ENCODE data around the gene PTGES3. TPM values are rescaled to one million over a fixed set of nuclear protein-coding genes. Genes with fewer than 3 reads are reported as not detected.

Gene PTGES3
- total and polyA plus RNA-seq, 2 experiments from 2014 or later, result 82.2 to 210 TPM

DNA sequence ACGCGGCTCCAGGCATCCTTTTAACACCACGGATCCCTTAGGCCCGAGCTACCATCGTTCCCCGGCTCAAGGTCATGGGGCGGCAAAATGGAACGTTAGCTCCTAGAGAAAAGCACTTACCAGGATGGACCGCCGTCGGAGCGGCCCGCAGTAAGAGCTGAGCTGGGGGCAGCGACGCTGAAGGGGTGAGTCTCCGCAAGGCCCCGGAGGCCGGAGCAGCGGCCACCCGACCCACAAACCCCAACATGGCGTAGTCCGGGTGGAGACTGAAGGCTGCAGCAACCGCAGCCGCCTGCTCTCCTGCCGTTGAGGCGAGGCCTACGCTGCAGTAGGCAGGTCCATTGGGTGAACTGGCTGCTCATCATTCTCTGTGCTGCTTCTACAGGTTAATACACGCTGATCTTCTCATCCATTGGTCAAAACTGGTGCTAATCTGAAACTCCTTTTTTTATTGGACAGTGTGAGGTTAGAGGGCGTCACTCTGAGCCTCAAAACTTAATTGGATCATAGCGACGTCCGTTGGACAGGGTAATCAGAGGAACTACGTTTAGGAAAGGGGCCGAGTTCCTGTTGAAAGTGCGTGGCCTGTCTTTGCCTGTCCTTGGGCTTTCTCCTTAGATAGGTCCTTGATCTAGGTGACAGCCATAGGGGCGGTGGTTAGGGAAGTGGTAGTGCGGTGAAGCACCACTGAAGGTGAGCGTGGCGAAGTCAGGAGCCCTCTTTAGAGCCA is 42.2 kb downstream of the PTGES3 start, which contains the start of gene ATP5F1B:
ATP5F1B (minus strand) TSS at position 268 of the 730 bp plus-strand sequence; CDS start at position 247, 21 bp downstream.
- Histone ChIP-seq H3K27me3 (no peaks in the 10 kb centered on the region), H3K9me3 (ENCODE audit: low read depth) (no peaks in the 10 kb centered on the region), H3K4me3 (peak within 1 kb of the TSS; percentile 90), H3K27ac (peak within 1 kb of the TSS; percentile 91), H3K4me1 (ENCODE audit: low read depth) (peaks cover 17% of the 10 kb centered on the region), H3K36me3 (peaks cover 37% of the 10 kb centered on the region)
- TF ChIP-seq, protein P1, sequence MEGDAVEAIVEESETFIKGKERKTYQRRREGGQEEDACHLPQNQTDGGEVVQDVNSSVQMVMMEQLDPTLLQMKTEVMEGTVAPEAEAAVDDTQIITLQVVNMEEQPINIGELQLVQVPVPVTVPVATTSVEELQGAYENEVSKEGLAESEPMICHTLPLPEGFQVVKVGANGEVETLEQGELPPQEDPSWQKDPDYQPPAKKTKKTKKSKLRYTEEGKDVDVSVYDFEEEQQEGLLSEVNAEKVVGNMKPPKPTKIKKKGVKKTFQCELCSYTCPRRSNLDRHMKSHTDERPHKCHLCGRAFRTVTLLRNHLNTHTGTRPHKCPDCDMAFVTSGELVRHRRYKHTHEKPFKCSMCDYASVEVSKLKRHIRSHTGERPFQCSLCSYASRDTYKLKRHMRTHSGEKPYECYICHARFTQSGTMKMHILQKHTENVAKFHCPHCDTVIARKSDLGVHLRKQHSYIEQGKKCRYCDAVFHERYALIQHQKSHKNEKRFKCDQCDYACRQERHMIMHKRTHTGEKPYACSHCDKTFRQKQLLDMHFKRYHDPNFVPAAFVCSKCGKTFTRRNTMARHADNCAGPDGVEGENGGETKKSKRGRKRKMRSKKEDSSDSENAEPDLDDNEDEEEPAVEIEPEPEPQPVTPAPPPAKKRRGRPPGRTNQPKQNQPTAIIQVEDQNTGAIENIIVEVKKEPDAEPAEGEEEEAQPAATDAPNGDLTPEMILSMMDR (IDR thresholded peaks at IDR 0.05; ENCODE audit: low read depth, low read length), result no peak
- DNase-seq (ENCODE audit: low read depth in 1 of 2, low spot score in 1 of 2), result peak; percentile 97 to 100

GRCh38 chr12:56645201-56645716 is 42.8 kb downstream of the PTGES3 start:
- Histone ChIP-seq H3K9me3 (ENCODE audit: low read depth) (no peaks in the 10 kb centered on the region), H3K36me3 (peaks cover 43% of the 10 kb centered on the region), H3K27ac (peak overlapping the region; percentile 82), H3K27me3 (no peaks in the 10 kb centered on the region), H3K4me1 (ENCODE audit: low read depth) (peaks cover 17% of the 10 kb centered on the region), H3K4me3 (peak overlapping the region; percentile 90)
- TF ChIP-seq, protein P1 (IDR thresholded peaks at IDR 0.05; ENCODE audit: low read depth, low read length), result no peak
- peak; percentile 19 to 21 for DNase-seq (ENCODE audit: low read depth in 1 of 2, low spot score in 1 of 2)

DNA sequence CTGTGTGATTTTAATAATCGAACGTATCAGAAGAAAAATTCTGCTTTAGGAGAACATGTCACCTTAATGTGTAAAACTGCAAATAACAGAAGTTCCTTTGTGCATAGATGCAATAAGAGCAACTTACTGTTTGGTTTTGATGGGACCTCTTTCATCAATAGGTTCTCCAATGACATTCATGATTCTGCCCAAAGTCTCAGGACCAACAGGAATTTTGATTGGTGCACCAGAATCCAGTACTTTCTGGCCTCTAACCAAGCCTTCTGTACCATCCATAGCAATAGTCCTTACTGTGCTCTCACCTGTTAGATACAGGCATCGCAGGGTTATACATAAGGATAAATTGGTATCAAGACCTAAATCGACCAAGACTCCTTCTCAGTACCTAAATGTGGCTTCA is 43.4 kb downstream of the PTGES3 start:
- TF ChIP-seq, protein P1 (IDR thresholded peaks at IDR 0.05; ENCODE audit: low read depth, low read length), result no peak
- Histone ChIP-seq H3K27me3 (no peaks in the 10 kb centered on the region), H3K4me1 (ENCODE audit: low read depth) (peaks cover 17% of the 10 kb centered on the region), H3K9me3 (ENCODE audit: low read depth) (no peaks in the 10 kb centered on the region), H3K36me3 (peaks cover 48% of the 10 kb centered on the region), H3K4me3 (peak overlapping the region; percentile 90), H3K27ac (no peak overlapping the region)
- DNase-seq (ENCODE audit: low read depth in 1 of 2, low spot score in 1 of 2), result peak in 1 of 2 donors; percentile 11

DNA sequence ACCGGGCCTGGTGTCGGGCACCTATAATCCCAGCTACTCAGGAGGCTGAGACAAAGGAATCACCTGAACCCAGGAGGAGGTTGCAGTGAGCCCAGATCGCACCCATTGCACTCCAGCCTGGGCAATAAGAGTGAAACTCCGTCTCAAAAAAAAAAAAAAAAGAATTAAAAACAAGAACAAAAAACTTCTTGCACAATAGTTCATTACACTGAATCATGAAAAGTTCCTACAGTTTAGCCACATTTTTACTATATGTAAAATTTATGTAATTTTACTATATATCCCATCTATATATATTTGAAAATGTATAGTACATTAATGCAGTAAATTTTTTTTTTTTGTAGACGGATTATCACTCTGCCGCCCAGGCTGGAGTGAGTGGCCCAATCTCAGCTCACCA is 46.9 kb downstream of the PTGES3 start:
- TF ChIP-seq, protein P1 (IDR thresholded peaks at IDR 0.05; ENCODE audit: low read depth, low read length), result no peak
- H3K9me3 ChIP-seq (ENCODE audit: low read depth), result no peaks in the 10 kb centered on the region
- no peaks in the 10 kb centered on the region for H3K27me3 ChIP-seq
- peak overlapping the region; percentile 51 for H3K27ac ChIP-seq
- peaks cover 65% of the 10 kb centered on the region for H3K36me3 ChIP-seq
- no peak overlapping the region for H3K4me3 ChIP-seq
- DNase-seq (ENCODE audit: low read depth in 1 of 2, low spot score in 1 of 2), result no peak
- H3K4me1 ChIP-seq (ENCODE audit: low read depth), result peaks cover 20% of the 10 kb centered on the region

GRCh38 chr12:56637621-56638020 is 50.5 kb downstream of the PTGES3 start:
- no peaks in the 10 kb centered on the region for H3K9me3 ChIP-seq (ENCODE audit: low read depth)
- no peak overlapping the region for H3K4me3 ChIP-seq
- H3K27ac ChIP-seq, result peak overlapping the region; percentile 88
- TF ChIP-seq, protein P1 (IDR thresholded peaks at IDR 0.05; ENCODE audit: low read depth, low read length), result no peak
- peaks cover 13% of the 10 kb centered on the region for H3K4me1 ChIP-seq (ENCODE audit: low read depth)
- H3K36me3 ChIP-seq, result peaks cover 43% of the 10 kb centered on the region
- H3K27me3 ChIP-seq, result no peaks in the 10 kb centered on the region
- no peak for DNase-seq (ENCODE audit: low read depth in 1 of 2, low spot score in 1 of 2)

Data from cardiac muscle cell (in vitro differentiated cells and primary cell).